ENCODE measurements around the gene SLC29A2.

DNA sequence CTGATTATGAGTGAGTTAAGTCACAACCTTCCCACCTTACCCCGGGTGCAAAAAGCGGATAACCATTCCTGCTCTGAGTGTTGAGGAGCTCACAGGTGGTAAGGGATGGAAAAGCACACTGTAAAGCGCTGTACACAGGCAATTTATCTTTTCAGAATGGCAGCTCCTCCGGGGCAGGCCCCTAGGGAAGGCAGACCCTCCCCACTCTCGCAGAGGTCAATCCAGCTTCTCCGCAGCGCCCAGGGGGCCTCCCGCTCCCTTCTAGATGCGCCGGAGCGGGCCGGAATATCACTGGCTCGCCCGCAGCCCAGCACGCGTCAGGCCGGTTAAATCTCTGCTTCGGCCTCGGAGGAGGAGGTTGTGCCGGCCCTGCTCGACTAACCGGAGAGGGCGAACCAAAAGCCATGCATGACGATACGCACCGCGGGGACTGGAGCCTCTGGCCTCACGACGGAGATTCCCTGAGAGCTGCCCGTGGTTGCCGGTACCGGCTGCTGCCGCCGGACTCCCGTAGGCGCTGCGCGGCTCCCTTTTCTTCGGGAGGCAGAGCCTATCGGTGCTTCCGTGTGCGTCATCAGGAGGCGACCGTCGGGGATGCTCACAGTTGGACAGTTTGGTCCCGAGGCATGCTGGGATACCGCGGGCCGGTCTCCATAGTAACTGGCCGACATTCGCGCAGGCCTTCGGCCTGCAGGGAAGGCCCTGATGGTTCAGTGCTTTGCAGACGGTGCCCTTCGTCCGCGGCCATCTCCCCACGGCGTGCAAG is 26.8 kb downstream of the SLC29A2 start, which contains the start of gene BRMS1:
- TF ChIP-seq, protein P1, sequence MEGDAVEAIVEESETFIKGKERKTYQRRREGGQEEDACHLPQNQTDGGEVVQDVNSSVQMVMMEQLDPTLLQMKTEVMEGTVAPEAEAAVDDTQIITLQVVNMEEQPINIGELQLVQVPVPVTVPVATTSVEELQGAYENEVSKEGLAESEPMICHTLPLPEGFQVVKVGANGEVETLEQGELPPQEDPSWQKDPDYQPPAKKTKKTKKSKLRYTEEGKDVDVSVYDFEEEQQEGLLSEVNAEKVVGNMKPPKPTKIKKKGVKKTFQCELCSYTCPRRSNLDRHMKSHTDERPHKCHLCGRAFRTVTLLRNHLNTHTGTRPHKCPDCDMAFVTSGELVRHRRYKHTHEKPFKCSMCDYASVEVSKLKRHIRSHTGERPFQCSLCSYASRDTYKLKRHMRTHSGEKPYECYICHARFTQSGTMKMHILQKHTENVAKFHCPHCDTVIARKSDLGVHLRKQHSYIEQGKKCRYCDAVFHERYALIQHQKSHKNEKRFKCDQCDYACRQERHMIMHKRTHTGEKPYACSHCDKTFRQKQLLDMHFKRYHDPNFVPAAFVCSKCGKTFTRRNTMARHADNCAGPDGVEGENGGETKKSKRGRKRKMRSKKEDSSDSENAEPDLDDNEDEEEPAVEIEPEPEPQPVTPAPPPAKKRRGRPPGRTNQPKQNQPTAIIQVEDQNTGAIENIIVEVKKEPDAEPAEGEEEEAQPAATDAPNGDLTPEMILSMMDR (IDR thresholded peaks at IDR 0.05), result peak; percentile 16
- no peak for TF ChIP-seq EZH2 (IDR thresholded peaks at IDR 0.05; ENCODE audit: borderline replicate concordance, insufficient read depth, low read depth, low read length, poor library complexity, severe bottlenecking)

Measured in B cell (primary cell).